CD8-positive, alpha-beta memory T cell (primary cell): Measurements from ENCODE around the gene NRF1. TPM values are rescaled to one million over a fixed set of nuclear protein-coding genes. Genes with fewer than 3 reads are reported as not detected.
"Not testable (repeated sequence)": the region's sequence is repeated elsewhere in the genome, so short reads cannot be mapped to it uniquely, and the experiment has no call there.

Experiments
- CTCF ChIA-PET: fragments of 350-600 bp; sonication (Branson Sonifier 250); formaldehyde crosslinking; loops from one replicate; lab custom pipeline; 2021; ENCODE audit warnings: antibody characterized with exemption; lab: Charles Lee
- POLR2A ChIA-PET: fragments of 350-600 bp; sonication (Branson Sonifier 250); formaldehyde crosslinking; loops from one replicate; lab custom pipeline; 2021; ENCODE audit warnings: antibody characterized with exemption; lab: Charles Lee
- DNase-seq, 5 donors: peaks; one replicate each; pipeline versions ENCODE4 v3.0.0 to v3.0.0-alpha.2; 2020 to 2022; ENCODE audit warnings: mixed read lengths in 1 of 5
- H3K27ac ChIP-seq: one replicate; pipeline ENCODE4 v1.7.0; 2013; ENCODE audit warnings: low read depth, mild to moderate bottlenecking, low read length, moderate library complexity
- H3K27me3 ChIP-seq: 2 replicates; pipeline ENCODE4 v1.7.0; 2013; ENCODE audit warnings: low read length, mild to moderate bottlenecking; ENCODE audit not compliant: insufficient read depth, poor library complexity, severe bottlenecking
- H3K36me3 ChIP-seq: 2 replicates; pipeline ENCODE4 v1.7.0; 2013; ENCODE audit warnings: mild to moderate bottlenecking, low read length, moderate library complexity; ENCODE audit not compliant: insufficient read depth
- H3K4me1 ChIP-seq: 2 replicates; pipeline ENCODE4 v1.7.0; 2013; ENCODE audit warnings: mild to moderate bottlenecking, low read length, moderate library complexity; ENCODE audit not compliant: insufficient read depth
- H3K4me3 ChIP-seq: 2 replicates; pipeline ENCODE4 v1.7.0; 2013; ENCODE audit warnings: mild to moderate bottlenecking, low read length
- H3K9me3 ChIP-seq: 2 replicates; pipeline ENCODE4 v1.7.0; 2013; ENCODE audit warnings: mild to moderate bottlenecking, low read length
- H3K27ac Mint-ChIP-seq, 8 donors: one replicate each; pipeline ENCODE4 v1.8.0; 2020 to 2021; ENCODE audit warnings: mixed read lengths in 8 of 8, mild to moderate bottlenecking in 6 of 8, inconsistent platforms in 3 of 8, moderate library complexity in 3 of 8
- H3K27me3 Mint-ChIP-seq, 2 donors: one replicate each; pipeline ENCODE4 v1.8.0; 2020 to 2021; ENCODE audit warnings: mixed read lengths in 2 of 2, mild to moderate bottlenecking in 1 of 2, moderate library complexity in 1 of 2
- H3K36me3 Mint-ChIP-seq, 3 donors: one replicate each; pipeline ENCODE4 v1.8.0; 2020 to 2021; ENCODE audit warnings: mixed read lengths in 3 of 3, inconsistent platforms in 1 of 3, mild to moderate bottlenecking in 1 of 3
- H3K4me1 Mint-ChIP-seq, 3 donors: one replicate each; pipeline ENCODE4 v1.8.0; 2020 to 2021; ENCODE audit warnings: mixed read lengths in 3 of 3, inconsistent platforms in 1 of 3, mild to moderate bottlenecking in 1 of 3
- H3K4me3 Mint-ChIP-seq, 7 donors: one replicate each; pipeline ENCODE4 v1.8.0; 2020 to 2021; ENCODE audit warnings: mixed read lengths in 7 of 7, mild to moderate bottlenecking in 6 of 7, moderate library complexity in 4 of 7, inconsistent platforms in 2 of 7
- H3K9me3 Mint-ChIP-seq, 5 donors: one replicate each; pipeline ENCODE4 v1.8.0; 2020 to 2022; ENCODE audit warnings: mixed read lengths in 5 of 5, mild to moderate bottlenecking in 3 of 5, moderate library complexity in 2 of 5, inconsistent platforms in 1 of 5
- polyA plus RNA-seq: library from polyadenylated mRNA; unstranded; fragments of 300-500 nt; fragmentation: Illumina TruSeq; gene quantifications from one replicate; pipeline ENCODE4 v1.2.3, GENCODE V29; 2021
- total RNA-seq, 2 experiments: library from RNA; stranded (reverse); gene quantifications; one replicate each; pipeline ENCODE4 v1.2.3, GENCODE V29; 2021

Gene NRF1
- total and polyA plus RNA-seq, 3 experiments from 2014 or later: 22.6 to 23.7 (median 23.3) TPM

- ChIA-PET CTCF (no interaction called here), POLR2A (interaction anchor here (0.6 kb wide), 1 partner anchor 383 kb away, joined by 5 read pairs; no protein-coding TSS in a partner anchor)
- H3K9me3 Mint-ChIP-seq: no peaks in the 10 kb centered on the region
- Histone ChIP-seq H3K27me3 (no peaks in the 10 kb centered on the region), H3K27ac (no peak overlapping the region), H3K36me3 (no peaks in the 10 kb centered on the region), H3K9me3 (no peaks in the 10 kb centered on the region), H3K4me3 (no peak overlapping the region), H3K4me1 (peaks cover 64% of the 10 kb centered on the region)
- H3K27ac Mint-ChIP-seq: peak overlapping the region in 1 of 8 donors; percentile 56
- H3K27me3 Mint-ChIP-seq: no peaks in the 10 kb centered on the region
- H3K36me3 Mint-ChIP-seq: peaks cover 0 to 7% (median 1%) of the 10 kb centered on the region in 3 donors
- peaks cover 70 to 93% (median 92%) of the 10 kb centered on the region in 3 donors for H3K4me1 Mint-ChIP-seq
- DNase-seq: no peak
- peak overlapping the region in 2 of 7 donors; percentile 3 to 46 for H3K4me3 Mint-ChIP-seq
Observed at GRCh38 chr7:129617178-129617577, 5.7 kb downstream of the NRF1 start.

DNA sequence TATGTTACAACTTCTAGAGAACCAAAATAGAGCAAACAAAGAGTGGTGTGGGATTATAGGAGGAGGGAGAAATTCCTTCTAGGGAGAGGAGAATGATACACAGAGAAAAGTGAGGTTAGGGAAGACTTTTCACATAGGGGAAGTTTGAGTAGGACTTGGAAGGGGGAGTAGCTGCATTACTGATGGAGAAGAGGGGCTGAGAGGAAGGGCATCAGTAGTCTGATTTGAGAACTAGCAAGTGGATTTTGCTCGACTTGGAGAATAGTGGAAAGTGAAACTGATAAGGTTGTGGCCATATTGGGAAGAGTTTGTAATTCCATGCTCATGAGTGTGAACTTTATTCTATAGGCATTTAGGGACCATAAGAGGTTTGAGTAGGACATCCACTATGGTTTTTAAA, 6.1 kb downstream of the NRF1 start:
- ChIA-PET CTCF (no interaction called here), POLR2A (no interaction called here)
- no peaks in the 10 kb centered on the region for H3K9me3 Mint-ChIP-seq
- peaks cover 70 to 93% (median 90%) of the 10 kb centered on the region in 3 donors for H3K4me1 Mint-ChIP-seq
- no peaks in the 10 kb centered on the region for H3K27me3 ChIP-seq
- peak overlapping the region in 3 of 8 donors; percentile 3 to 56 (median 41) for H3K27ac Mint-ChIP-seq
- H3K4me3 ChIP-seq: no peak overlapping the region
- peaks cover 62% of the 10 kb centered on the region for H3K4me1 ChIP-seq
- H3K4me3 Mint-ChIP-seq: peak overlapping the region in 2 of 7 donors; percentile 25 to 46
- H3K9me3 ChIP-seq: no peaks in the 10 kb centered on the region
- H3K27me3 Mint-ChIP-seq: no peaks in the 10 kb centered on the region
- H3K27ac ChIP-seq: no peak overlapping the region
- no peak for DNase-seq
- no peaks in the 10 kb centered on the region for H3K36me3 ChIP-seq
- H3K36me3 Mint-ChIP-seq: peaks cover 0 to 3% (median 1%) of the 10 kb centered on the region in 3 donors

GRCh38 chr7:129626896-129627295, 15.4 kb downstream of the NRF1 start:
- Mint-ChIP-seq H3K4me3 (no peak overlapping the region), H3K4me1 (peaks cover 44 to 80% (median 74%) of the 10 kb centered on the region in 3 donors), H3K36me3 (peaks cover 0 to 15% (median 6%) of the 10 kb centered on the region in 3 donors), H3K27ac (no peak overlapping the region), H3K9me3 (no peaks in the 10 kb centered on the region), H3K27me3 (no peaks in the 10 kb centered on the region)
- no peaks in the 10 kb centered on the region for H3K27me3 ChIP-seq
- no peak overlapping the region for H3K4me3 ChIP-seq
- ChIA-PET POLR2A (no interaction called here), CTCF (interaction anchor here (1.1 kb wide), 1 partner anchor 20 kb away, joined by 3 read pairs; no protein-coding TSS in a partner anchor)
- H3K27ac ChIP-seq: no peak overlapping the region
- no peaks in the 10 kb centered on the region for H3K36me3 ChIP-seq
- no peak for DNase-seq
- no peaks in the 10 kb centered on the region for H3K9me3 ChIP-seq
- H3K4me1 ChIP-seq: no peaks in the 10 kb centered on the region

DNA sequence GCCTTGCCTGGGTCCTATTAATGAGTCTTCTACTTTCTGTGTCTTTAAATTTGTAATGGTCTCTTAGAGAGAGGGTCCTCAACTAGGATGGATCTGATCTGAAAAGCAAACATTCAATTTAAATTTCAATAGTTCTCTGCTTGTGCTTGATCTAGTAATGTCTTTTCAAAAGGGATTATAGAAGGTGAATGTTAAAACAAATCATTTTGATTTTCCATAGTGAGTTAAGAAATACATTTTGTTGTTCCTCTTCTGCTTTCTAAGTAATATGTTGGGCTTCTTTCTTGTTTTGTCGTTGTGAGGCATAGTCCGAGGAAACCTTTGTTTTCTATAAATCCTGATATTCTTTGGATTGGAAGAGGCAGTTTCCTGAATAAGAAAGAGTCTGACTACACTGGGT, 18.8 kb downstream of the NRF1 start:
- Histone ChIP-seq H3K27me3 (no peaks in the 10 kb centered on the region), H3K9me3 (no peaks in the 10 kb centered on the region), H3K27ac (no peak overlapping the region), H3K4me3 (no peak overlapping the region), H3K4me1 (peaks cover 3% of the 10 kb centered on the region), H3K36me3 (no peaks in the 10 kb centered on the region)
- Mint-ChIP-seq H3K4me3 (no peak overlapping the region), H3K36me3 (peaks cover 0 to 9% (median 6%) of the 10 kb centered on the region in 3 donors), H3K27ac (peak overlapping the region in 1 of 8 donors; percentile 30), H3K27me3 (no peaks in the 10 kb centered on the region), H3K9me3 (no peaks in the 10 kb centered on the region), H3K4me1 (peaks cover 43 to 77% (median 69%) of the 10 kb centered on the region in 3 donors)
- ChIA-PET POLR2A (no interaction called here), CTCF (interaction anchor here (3.5 kb wide), 1 partner anchor 17 kb away, joined by 15 read pairs; no protein-coding TSS in a partner anchor)
- DNase-seq: no peak

DNA sequence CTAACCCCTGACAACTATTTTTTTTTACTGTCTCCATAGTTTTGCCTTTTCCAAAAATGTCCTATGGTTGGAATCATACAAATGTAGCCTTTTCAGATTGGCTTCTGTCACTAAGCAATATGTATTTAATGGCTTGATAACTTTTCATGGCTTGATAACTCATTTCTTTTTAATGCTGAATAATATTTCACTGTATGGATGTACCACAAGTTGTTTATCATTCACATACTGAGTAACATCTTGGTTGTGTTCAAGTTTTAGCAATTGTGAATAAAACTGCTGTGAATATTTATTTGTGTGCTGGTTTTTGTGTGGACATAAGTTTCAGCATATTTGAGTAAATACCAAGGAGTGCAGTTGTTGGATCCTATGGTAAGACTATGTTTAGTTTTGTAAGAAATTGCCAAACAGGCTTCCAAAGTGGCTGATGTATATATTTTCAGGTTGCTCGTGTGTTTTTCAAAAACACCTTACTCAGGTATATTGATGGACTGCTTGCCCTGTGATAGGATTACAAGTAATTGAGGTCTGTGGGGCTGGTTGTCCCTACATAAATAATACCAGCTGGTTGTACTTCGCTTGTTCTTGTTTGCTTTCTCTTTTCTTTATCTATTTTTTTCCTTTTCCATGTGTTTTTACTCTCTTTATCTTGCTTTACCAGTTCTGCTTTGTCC, 23.0 kb downstream of the NRF1 start:
- Histone ChIP-seq H3K36me3 (no peaks in the 10 kb centered on the region), H3K27me3 (no peaks in the 10 kb centered on the region), H3K4me3 (no peak overlapping the region), H3K4me1 (peaks cover 12% of the 10 kb centered on the region), H3K9me3 (no peaks in the 10 kb centered on the region), H3K27ac (no peak overlapping the region)
- peaks cover 0 to 10% (median 2%) of the 10 kb centered on the region in 3 donors for H3K36me3 Mint-ChIP-seq
- ChIA-PET CTCF (interaction anchor here (0.7 to 1.1 kb wide), 4 partner anchors 9 to 267 kb away, joined by 3 to 7 read pairs (median 3); no protein-coding TSS in a partner anchor), POLR2A (no interaction called here)
- no peaks in the 10 kb centered on the region for H3K9me3 Mint-ChIP-seq
- no peak overlapping the region for H3K4me3 Mint-ChIP-seq
- peaks cover 48 to 70% (median 65%) of the 10 kb centered on the region in 3 donors for H3K4me1 Mint-ChIP-seq
- no peaks in the 10 kb centered on the region for H3K27me3 Mint-ChIP-seq
- H3K27ac Mint-ChIP-seq: peak overlapping the region in 2 of 8 donors; percentile 43 to 72
- no peak for DNase-seq

DNA sequence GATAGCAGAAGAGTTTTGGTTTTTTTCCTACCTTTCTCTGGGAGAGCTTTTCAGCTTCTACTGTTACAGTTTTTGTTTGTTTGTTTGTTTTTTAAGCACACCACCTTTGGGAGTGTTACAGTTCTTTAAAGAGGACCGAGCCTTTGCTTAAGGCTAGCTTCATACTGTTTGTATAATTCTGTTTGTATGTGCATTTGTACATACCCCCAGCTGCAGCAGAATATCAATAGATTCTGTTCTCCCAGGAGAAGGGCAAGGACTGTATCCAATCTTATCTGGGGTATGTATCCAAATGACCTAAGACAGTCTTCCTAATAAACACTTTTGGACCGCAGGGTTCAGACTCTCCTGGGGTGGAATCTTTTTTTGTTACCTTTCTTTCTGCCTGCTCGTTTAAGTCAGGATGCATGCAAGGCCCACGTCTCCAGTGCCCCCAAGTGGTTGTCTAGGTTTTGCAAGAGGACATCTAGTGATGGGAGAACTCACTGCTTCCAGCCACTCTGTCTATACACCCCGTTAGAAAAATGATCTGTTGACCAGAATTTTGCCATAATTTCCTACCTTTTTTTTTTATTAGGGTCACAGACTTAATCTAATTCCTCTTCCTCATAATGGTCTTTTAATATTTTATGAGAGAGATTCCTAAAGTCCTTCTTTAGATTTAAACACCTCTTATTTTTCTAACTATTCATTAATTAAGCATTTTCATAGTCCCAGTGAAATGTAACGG, 23.9 kb downstream of the NRF1 start:
- Mint-ChIP-seq H3K4me1 (peaks cover 45 to 64% (median 57%) of the 10 kb centered on the region in 3 donors), H3K36me3 (peaks cover 0 to 12% (median 2%) of the 10 kb centered on the region in 3 donors), H3K27ac (peak overlapping the region in 7 of 8 donors; percentile 48 to 91 (median 63)), H3K4me3 (no peak overlapping the region), H3K9me3 (no peaks in the 10 kb centered on the region), H3K27me3 (no peaks in the 10 kb centered on the region)
- Histone ChIP-seq H3K4me1 (peaks cover 12% of the 10 kb centered on the region), H3K9me3 (no peaks in the 10 kb centered on the region), H3K4me3 (no peak overlapping the region), H3K27ac (no peak overlapping the region), H3K27me3 (no peaks in the 10 kb centered on the region), H3K36me3 (no peaks in the 10 kb centered on the region)
- CTCF ChIA-PET: interaction anchor here (0.7 to 1.1 kb wide), 4 partner anchors 8 to 268 kb away, joined by 3 to 7 read pairs (median 3); no protein-coding TSS in a partner anchor
- peak; percentile 35 to 76 (median 49) for DNase-seq
- POLR2A ChIA-PET: no interaction called here

- CTCF ChIA-PET: interaction anchor here (1.2 to 2.5 kb wide), 2 partner anchors 24 to 268 kb away, joined by 5 to 12 read pairs; no protein-coding TSS in a partner anchor
- H3K27me3 ChIP-seq, DNase-seq, H3K4me3 ChIP-seq, H3K9me3 ChIP-seq, H3K27me3 Mint-ChIP-seq, H3K4me3 Mint-ChIP-seq, POLR2A ChIA-PET, H3K9me3 Mint-ChIP-seq, H3K27ac ChIP-seq, H3K36me3 ChIP-seq: not testable (repeated sequence)
- Mint-ChIP-seq H3K4me1 (peaks cover 42 to 60% (median 55%) of the 10 kb centered on the region in 3 donors), H3K36me3 (peaks cover 0 to 12% (median 2%) of the 10 kb centered on the region in 3 donors), H3K27ac (peak overlapping the region in 2 of 8 donors; percentile 48 to 61)
- peaks cover 12% of the 10 kb centered on the region for H3K4me1 ChIP-seq
Observed at GRCh38 chr7:129636030-129636550, 24.6 kb downstream of the NRF1 start.
